Measurements from ENCODE around the gene AGAP1. TPM values are rescaled to one million over a fixed set of nuclear protein-coding genes. Genes with fewer than 3 reads are reported as not detected.

AGAP1 gene
- total RNA-seq, 1 experiment from 2014 or later: 25.8 TPM

- Histone ChIP-seq H3K79me2 (ENCODE audit: insufficient read depth, low read length) (no peaks in the 10 kb centered on the region), H3K27ac (ENCODE audit: insufficient read length, low read depth, low read length) (no peak overlapping the region), H2BK15ac (ENCODE audit: low read depth, low read length) (no peak overlapping the region), H3K23ac (ENCODE audit: insufficient read length, low read depth, low read length) (no peak overlapping the region), H4K20me1 (ENCODE audit: control insufficient read depth, insufficient read depth, insufficient read length) (no peaks in the 10 kb centered on the region), H2BK5ac (ENCODE audit: insufficient read length, low read length) (no peak overlapping the region), H3K14ac (ENCODE audit: insufficient read depth, low read length) (no peak overlapping the region), H3K4me2 (ENCODE audit: insufficient read depth, insufficient read length, low read length) (no peak overlapping the region), H3K18ac (ENCODE audit: insufficient read length, low read depth, low read length) (no peak overlapping the region), H2BK120ac (ENCODE audit: low read depth, low read length, poor library complexity, severe bottlenecking) (no peak overlapping the region), H3K23me2 (ENCODE audit: insufficient read length, low read depth, low read length, poor library complexity, severe bottlenecking) (no peaks in the 10 kb centered on the region), H4K5ac (ENCODE audit: insufficient read length, low read depth, low read length) (no peak overlapping the region), H2BK20ac (ENCODE audit: low read depth, low read length, poor library complexity, severe bottlenecking) (no peak overlapping the region), H3K27me3 (ENCODE audit: insufficient read depth, low read length) (no peaks in the 10 kb centered on the region; the same call in 1 of the 2 replicates), H2AFZ (ENCODE audit: low read length) (no peak overlapping the region), H3K4ac (ENCODE audit: low read depth, low read length) (no peak overlapping the region), H3K9me3 (ENCODE audit: control insufficient read depth, low read depth, low read length) (no peaks in the 10 kb centered on the region), H3K79me1 (ENCODE audit: insufficient read depth, low read depth, low read length, poor library complexity, severe bottlenecking) (no peaks in the 10 kb centered on the region), H3T11ph (ENCODE audit: low read length) (no peak overlapping the region), H2BK12ac (ENCODE audit: insufficient read length, low read depth, low read length) (no peak overlapping the region), H3K56ac (ENCODE audit: insufficient read length, low read depth, low read length) (no peak overlapping the region), H2AK5ac (ENCODE audit: insufficient read length, low read length) (no peak overlapping the region), H4K8ac (replicated peaks; ENCODE audit: insufficient read length, low read depth, low read length) (no peak overlapping the region), H3K4me1 (ENCODE audit: insufficient read depth, low read length) (no peaks in the 10 kb centered on the region), H4K91ac (ENCODE audit: insufficient read length, low read depth, low read length) (no peak overlapping the region), H3K9ac (ENCODE audit: extremely low read depth, insufficient read length, low read length) (no peak overlapping the region)
- Mint-ChIP-seq H3K36me3 (ENCODE audit: insufficient read depth in 1 of 3, low read depth in 3 of 3) (peaks cover 6% of the 10 kb centered on the region in 3 experiments; a peak in 6 of 7 replicates), H3K9me3 (no peaks in the 10 kb centered on the region), H3K27ac (no peak overlapping the region), H3K27me3 (ENCODE audit: low read depth) (peaks cover 3% of the 10 kb centered on the region; the same call in 1 of the 2 replicates), H3K4me1 (no peaks in the 10 kb centered on the region), H3K4me3 (no peak overlapping the region)
- DNase-seq: no peak
- WGBS (ENCODE audit: extremely low coverage, insufficient read length, low lambda C conversion rate): no CpG with 5 or more reads among the region's 8 CpGs
- TF ChIP-seq CTCF (conservative IDR thresholded peaks at IDR 0.05): no peak
Measured at GRCh38 chr2:235979037-235979436, 485.2 kb downstream of the AGAP1 start.

Measured in H9 (cell line).